Neural progenitor cell (in vitro differentiated cells): ENCODE measurements around the gene SLC17A8. TPM values are rescaled to one million over a fixed set of nuclear protein-coding genes. Genes with fewer than 3 reads are reported as not detected.

Experiments
- DNase-seq: peaks from one replicate; pipeline ENCODE4 v3.0.0-alpha.2; 2016; ENCODE audit warnings: low spot score
- H2AFZ ChIP-seq: fragments of 200-600 bp; sonication (generic); replicated peaks from 2 replicates; pipeline ENCODE4 v1.6.1; 2016; ENCODE audit warnings: antibody characterized with exemption
- H3F3A ChIP-seq: fragments of 200-600 bp; sonication (generic); 2 replicates; pipeline ENCODE4 v1.6.1; 2016; ENCODE audit warnings: antibody characterized with exemption, low read depth
- H3K27ac ChIP-seq: fragments of 200-600 bp; sonication (generic); 2 replicates; pipeline ENCODE4 v1.5.1; 2016; ENCODE audit warnings: mild to moderate bottlenecking
- H3K27me3 ChIP-seq: fragments of 200-600 bp; sonication (generic); 2 replicates; pipeline ENCODE4 v1.6.1; 2016; ENCODE audit warnings: mild to moderate bottlenecking, moderate library complexity
- H3K36me3 ChIP-seq: fragments of 200-600 bp; sonication (generic); 2 replicates; pipeline ENCODE4 v1.5.1; 2016
- H3K4me1 ChIP-seq: fragments of 200-600 bp; sonication (generic); 2 replicates; pipeline ENCODE4 v1.6.1; 2016; ENCODE audit warnings: mixed run types
- H3K4me2 ChIP-seq: fragments of 200-600 bp; sonication (generic); 2 replicates; pipeline ENCODE4 v1.6.1; 2016
- H3K4me3 ChIP-seq: fragments of 200-600 bp; sonication (generic); 2 replicates; pipeline ENCODE4 v1.5.1; 2016
- H3K79me2 ChIP-seq: fragments of 200-600 bp; sonication (generic); 2 replicates; pipeline ENCODE4 v1.6.1; 2016; ENCODE audit warnings: low read depth
- H3K9ac ChIP-seq: fragments of 200-600 bp; sonication (generic); 2 replicates; pipeline ENCODE4 v1.6.1; 2016
- H3K9me3 ChIP-seq: fragments of 200-600 bp; sonication (generic); 2 replicates; pipeline ENCODE4 v1.5.1; 2016; ENCODE audit warnings: low read depth
- H4K20me1 ChIP-seq: fragments of 200-600 bp; sonication (generic); 2 replicates; pipeline ENCODE4 v1.6.1; 2016; ENCODE audit warnings: low read depth
- H3K27ac Mint-ChIP-seq: 3 replicates; pipeline ENCODE4 v1.8.0; 2021; ENCODE audit warnings: mixed read lengths
- H3K27me3 Mint-ChIP-seq: 2 replicates; pipeline ENCODE4 v1.8.0; 2022; ENCODE audit warnings: low read depth, mild to moderate bottlenecking, inconsistent platforms, moderate library complexity, mixed read lengths; ENCODE audit not compliant: insufficient read depth
- H3K36me3 Mint-ChIP-seq: 3 replicates; pipeline ENCODE4 v1.8.0; 2021; ENCODE audit warnings: mixed read lengths
- H3K4me1 Mint-ChIP-seq: 3 replicates; pipeline ENCODE4 v1.8.0; 2021; ENCODE audit warnings: mixed read lengths
- H3K4me3 Mint-ChIP-seq: 3 replicates; pipeline ENCODE4 v1.8.0; 2021; ENCODE audit warnings: mild to moderate bottlenecking, moderate library complexity, mixed read lengths
- H3K9me3 Mint-ChIP-seq: 3 replicates; pipeline ENCODE4 v1.8.0; 2020; ENCODE audit warnings: mixed read lengths
- CTCF ChIP-seq: fragments of 200-600 bp; sonication (generic); IDR thresholded peaks from 2 replicates; pipeline ENCODE4 v1.5.1; 2017; ENCODE audit warnings: antibody characterized with exemption, mild to moderate bottlenecking
- EZH2 ChIP-seq: fragments of 200-600 bp; sonication (generic); IDR thresholded peaks from 2 replicates; pipeline ENCODE4 v1.6.1; 2017; ENCODE audit warnings: antibody characterized with exemption, mild to moderate bottlenecking, moderate library complexity
- EZH2phosphoT487 ChIP-seq: fragments of 200-600 bp; sonication (generic); IDR thresholded peaks from 2 replicates; pipeline ENCODE4 v1.6.1; 2017; ENCODE audit warnings: antibody characterized with exemption
- total RNA-seq: library from RNA; depleted of rRNA; stranded (reverse); fragments of >200 nt; gene quantifications from 2 replicates; pipeline ENCODE4 v1.2.3, GENCODE V29; 2015; ENCODE audit warnings: low replicate concordance

SLC17A8 gene
- total RNA-seq, 1 donor from 2014 or later, result not detected

- H3K79me2 ChIP-seq, result no peaks in the 10 kb centered on the region
- no peak overlapping the region for H3K9ac ChIP-seq
- H3K4me1 ChIP-seq, result peaks cover 14% of the 10 kb centered on the region
- H3K36me3 ChIP-seq, result no peaks in the 10 kb centered on the region
- H4K20me1 ChIP-seq, result no peaks in the 10 kb centered on the region
- H3K9me3 Mint-ChIP-seq, result no peaks in the 10 kb centered on the region
- H3K27ac Mint-ChIP-seq, result no peak overlapping the region
- no peaks in the 10 kb centered on the region for H3K9me3 ChIP-seq
- TF ChIP-seq CTCF (no peak), EZH2phosphoT487 (no peak)
- H3K4me1 Mint-ChIP-seq, result peaks cover 12% of the 10 kb centered on the region
- no peak overlapping the region for H2AFZ ChIP-seq
- no peak overlapping the region for H3K4me3 Mint-ChIP-seq
- no peak overlapping the region for H3K4me2 ChIP-seq
- H3K27ac ChIP-seq, result no peak overlapping the region
- H3K27me3 Mint-ChIP-seq, result no peaks in the 10 kb centered on the region
- DNase-seq, result no peak
- H3K36me3 Mint-ChIP-seq, result no peaks in the 10 kb centered on the region
- no peak overlapping the region for H3K4me3 ChIP-seq
- H3F3A ChIP-seq, result peaks cover 13% of the 10 kb centered on the region
- H3K27me3 ChIP-seq, result no peaks in the 10 kb centered on the region
These were observed 107.7 kb downstream of the SLC17A8 start for GRCh38 chr12:100464529-100464928.

GRCh38 chr12:100468126-100468525, 111.3 kb downstream of the SLC17A8 start:
- no peaks in the 10 kb centered on the region for H3K27me3 ChIP-seq
- Mint-ChIP-seq H3K4me1 (no peaks in the 10 kb centered on the region), H3K27me3 (no peaks in the 10 kb centered on the region), H3K9me3 (no peaks in the 10 kb centered on the region), H3K4me3 (no peak overlapping the region), H3K36me3 (no peaks in the 10 kb centered on the region), H3K27ac (no peak overlapping the region)
- no peaks in the 10 kb centered on the region for H3K9me3 ChIP-seq
- TF ChIP-seq EZH2phosphoT487, result no peak
- no peak for TF ChIP-seq CTCF
- TF ChIP-seq EZH2, result no peak
- DNase-seq, result peak; percentile 53
- peak overlapping the region; percentile 17 for H3K27ac ChIP-seq
- H3K4me1 ChIP-seq, result peaks cover 11% of the 10 kb centered on the region
- H3K4me2 ChIP-seq, result no peak overlapping the region
- H4K20me1 ChIP-seq, result no peaks in the 10 kb centered on the region
- no peak overlapping the region for H2AFZ ChIP-seq
- peaks cover 13% of the 10 kb centered on the region for H3F3A ChIP-seq
- no peak overlapping the region for H3K4me3 ChIP-seq
- H3K79me2 ChIP-seq, result no peaks in the 10 kb centered on the region
- H3K9ac ChIP-seq, result no peak overlapping the region
- H3K36me3 ChIP-seq, result no peaks in the 10 kb centered on the region

Other genes with a start within 250 kb of the SLC17A8 start
- 12.6 and 16.7 TPM in 2 replicates for gene BLTP3B, start 214.2 kb upstream of the SLC17A8 start, total RNA-seq
- 61.9 and 87.8 TPM in 2 replicates for gene ACTR6, start 156.3 kb upstream of the SLC17A8 start, total RNA-seq
- gene DEPDC4, start 90.0 kb upstream of the SLC17A8 start, total RNA-seq, result 4.2 and 8.3 TPM in 2 replicates
- 62.0 and 151 TPM in 2 replicates for gene SCYL2, start 89.9 kb upstream of the SLC17A8 start, total RNA-seq
- not detected in 2 replicates for gene NR1H4, start 116.8 kb downstream of the SLC17A8 start, total RNA-seq
- gene GAS2L3, start 216.6 kb downstream of the SLC17A8 start, total RNA-seq, result 40.6 and 57.6 TPM in 2 replicates